NCI-H2029 treated with DMSO at 0.1 percent for 48 hours (cell line): ENCODE data around the gene ESCO1.
"Not testable (repeated sequence)": the region's sequence is repeated elsewhere in the genome, so short reads cannot be mapped to it uniquely, and the experiment has no call there.

Experiments used
- DNase-seq: peaks from one replicate; lab custom pipeline; 2025; lab: John Stamatoyannopoulos, UW

The ESCO1 gene, protein sequence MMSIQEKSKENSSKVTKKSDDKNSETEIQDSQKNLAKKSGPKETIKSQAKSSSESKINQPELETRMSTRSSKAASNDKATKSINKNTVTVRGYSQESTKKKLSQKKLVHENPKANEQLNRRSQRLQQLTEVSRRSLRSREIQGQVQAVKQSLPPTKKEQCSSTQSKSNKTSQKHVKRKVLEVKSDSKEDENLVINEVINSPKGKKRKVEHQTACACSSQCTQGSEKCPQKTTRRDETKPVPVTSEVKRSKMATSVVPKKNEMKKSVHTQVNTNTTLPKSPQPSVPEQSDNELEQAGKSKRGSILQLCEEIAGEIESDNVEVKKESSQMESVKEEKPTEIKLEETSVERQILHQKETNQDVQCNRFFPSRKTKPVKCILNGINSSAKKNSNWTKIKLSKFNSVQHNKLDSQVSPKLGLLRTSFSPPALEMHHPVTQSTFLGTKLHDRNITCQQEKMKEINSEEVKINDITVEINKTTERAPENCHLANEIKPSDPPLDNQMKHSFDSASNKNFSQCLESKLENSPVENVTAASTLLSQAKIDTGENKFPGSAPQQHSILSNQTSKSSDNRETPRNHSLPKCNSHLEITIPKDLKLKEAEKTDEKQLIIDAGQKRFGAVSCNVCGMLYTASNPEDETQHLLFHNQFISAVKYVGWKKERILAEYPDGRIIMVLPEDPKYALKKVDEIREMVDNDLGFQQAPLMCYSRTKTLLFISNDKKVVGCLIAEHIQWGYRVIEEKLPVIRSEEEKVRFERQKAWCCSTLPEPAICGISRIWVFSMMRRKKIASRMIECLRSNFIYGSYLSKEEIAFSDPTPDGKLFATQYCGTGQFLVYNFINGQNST

DNA sequence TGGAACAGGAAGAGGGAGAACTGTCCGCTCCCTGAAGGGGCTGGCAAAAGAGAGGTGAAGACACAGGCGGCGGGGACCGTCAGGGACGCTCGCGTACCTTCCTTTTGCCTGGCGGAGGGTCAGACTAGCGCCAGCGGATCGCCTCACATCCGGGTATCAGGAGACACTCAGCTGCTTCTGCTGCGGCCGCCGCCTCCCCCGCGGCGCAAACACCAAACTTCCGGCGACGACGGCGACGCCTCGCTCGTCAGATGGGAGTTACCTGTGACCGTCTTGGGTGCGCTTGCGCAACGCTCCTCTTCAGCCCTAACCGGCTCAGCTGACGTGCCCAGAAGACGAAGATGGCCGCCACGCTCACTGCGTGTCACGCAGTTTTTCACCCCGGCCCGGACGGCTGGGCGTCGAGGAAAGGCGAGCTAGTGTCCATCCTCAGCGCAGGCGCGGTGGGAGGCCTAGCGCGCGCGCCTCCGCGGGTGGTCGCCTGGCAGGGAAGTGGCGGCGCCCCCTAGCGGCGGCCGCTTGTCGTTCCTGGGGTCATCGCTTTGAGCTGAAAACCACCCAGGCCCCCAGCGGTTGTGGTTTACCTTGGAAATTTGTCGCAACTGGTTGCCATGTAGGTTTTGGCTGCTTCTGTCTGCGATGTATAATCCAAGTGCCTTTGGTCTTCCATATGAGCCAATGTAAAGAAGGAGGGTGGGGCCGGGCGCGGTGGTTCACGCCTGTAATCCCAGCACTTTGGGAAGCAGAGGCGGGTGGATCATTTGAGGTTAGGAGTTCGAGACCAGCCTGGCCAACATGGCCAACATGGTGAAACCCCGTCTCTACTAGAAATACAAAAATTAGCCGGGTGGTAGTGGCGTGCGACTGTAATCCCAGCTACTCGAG lies at the start of gene ESCO1:
Gene ESCO1, minus strand, starts transcription at position 179 of the 885 bp plus-strand sequence. CDS start 25,861 bp downstream, outside the sequence.
- peak; percentile 77 for DNase-seq

DNA sequence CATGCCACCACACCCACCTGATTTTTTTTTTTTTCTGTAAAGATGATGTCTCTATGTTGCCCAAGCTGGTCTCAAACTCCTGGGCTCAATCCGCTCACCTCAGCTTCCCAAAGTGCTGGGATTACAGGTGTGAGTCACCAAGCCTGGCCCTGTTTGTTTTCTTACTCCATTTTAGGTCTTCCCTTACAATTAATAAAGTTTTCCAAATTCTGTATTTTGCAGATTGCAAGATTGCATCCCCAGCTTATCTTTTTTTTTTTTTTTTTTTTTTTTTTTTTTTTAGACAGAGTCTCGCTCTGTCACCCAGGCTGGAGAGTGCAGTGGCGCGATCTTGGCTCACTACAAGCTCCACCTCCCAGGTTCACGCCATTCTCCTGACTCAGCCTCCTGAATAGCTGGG lies 39.9 kb upstream of the ESCO1 start:
- not testable (repeated sequence) for DNase-seq

DNA sequence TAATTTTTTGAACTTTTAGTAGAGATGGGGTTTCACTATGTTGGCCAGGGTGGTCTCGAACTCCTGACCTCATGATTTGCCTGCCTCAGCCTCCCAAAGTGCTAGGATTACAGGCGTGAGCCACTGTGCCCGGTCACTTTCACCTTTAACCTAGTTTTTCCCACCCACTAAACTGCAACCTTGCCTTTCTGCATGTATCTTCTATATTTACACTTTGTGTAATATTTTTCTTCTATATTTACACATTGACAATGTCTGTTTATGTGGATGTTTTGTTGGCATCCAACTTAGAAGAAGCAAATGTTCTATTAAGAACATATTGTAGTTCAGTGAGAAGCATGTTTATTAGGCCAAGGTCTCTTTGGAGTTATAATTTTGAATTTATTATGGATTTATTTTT lies 38.3 kb upstream of the ESCO1 start:
- DNase-seq, result no peak

DNA sequence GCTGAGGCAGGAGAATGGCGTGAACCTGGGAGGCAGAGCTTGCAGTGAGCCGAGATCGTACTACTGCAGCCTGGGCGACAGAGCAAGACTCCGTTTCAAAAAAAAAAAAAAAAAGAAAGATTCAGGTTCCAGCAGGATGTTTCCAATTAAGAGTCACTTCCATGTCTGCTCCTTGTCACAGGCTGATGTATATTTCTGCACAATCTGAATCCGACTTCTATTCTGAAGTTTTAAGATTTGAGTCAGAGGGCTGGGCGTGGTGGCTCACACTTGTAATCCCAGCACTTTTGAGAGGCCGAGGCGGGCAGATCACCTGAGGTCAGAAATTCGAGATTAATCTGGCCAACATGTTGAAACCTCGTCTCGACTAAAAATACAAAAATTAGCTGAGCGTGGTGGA lies 36.3 kb upstream of the ESCO1 start:
- DNase-seq, result no peak

DNA sequence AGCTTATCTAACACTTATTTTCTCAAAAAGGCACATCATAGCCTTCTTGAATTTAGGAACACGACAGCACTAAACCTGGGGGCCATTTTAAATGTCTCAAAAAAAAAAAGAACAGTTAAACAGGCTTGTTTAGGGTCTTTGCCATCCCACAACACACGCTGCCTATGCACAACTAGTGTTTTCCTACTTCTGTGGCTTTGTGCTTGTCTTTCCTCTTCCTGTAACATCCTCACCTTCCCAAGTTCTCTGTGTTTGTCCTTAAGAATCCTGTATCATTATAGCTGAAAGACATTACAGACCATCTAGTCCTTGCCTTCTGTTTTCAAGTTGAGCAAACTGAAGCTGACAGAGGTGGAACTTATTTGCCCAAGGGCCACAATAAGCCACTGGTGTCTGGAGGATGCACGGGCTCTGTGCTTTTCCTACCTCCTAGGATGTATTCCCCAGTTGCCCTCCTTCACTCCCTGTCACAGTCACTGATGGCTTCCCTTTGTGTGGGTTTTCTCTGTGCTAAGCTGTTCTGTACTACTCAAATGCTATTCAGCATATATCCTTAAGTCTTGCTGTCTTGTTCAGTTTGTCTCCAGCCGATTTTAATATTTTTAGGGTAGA lies 34.2 kb upstream of the ESCO1 start:
- no peak for DNase-seq

DNA sequence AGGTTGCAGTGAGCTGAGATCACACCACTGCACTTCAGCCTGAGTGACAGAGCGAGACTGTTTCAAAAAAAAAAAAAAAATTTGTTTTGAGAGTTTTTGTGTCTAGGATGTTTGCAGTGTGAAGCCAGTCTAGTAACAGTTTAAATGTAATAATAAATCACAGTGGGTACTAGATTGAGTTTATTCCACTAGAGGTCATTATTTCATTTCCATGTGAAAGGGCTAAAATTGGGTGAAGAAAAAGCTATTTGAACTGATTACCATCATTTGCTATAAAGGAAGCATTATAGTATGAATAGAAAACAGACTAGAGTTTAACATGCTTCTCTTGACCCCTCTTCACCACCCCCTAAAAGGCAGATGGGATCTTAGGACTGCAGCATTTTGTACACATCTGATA lies 31.9 kb upstream of the ESCO1 start:
- no peak for DNase-seq

DNA sequence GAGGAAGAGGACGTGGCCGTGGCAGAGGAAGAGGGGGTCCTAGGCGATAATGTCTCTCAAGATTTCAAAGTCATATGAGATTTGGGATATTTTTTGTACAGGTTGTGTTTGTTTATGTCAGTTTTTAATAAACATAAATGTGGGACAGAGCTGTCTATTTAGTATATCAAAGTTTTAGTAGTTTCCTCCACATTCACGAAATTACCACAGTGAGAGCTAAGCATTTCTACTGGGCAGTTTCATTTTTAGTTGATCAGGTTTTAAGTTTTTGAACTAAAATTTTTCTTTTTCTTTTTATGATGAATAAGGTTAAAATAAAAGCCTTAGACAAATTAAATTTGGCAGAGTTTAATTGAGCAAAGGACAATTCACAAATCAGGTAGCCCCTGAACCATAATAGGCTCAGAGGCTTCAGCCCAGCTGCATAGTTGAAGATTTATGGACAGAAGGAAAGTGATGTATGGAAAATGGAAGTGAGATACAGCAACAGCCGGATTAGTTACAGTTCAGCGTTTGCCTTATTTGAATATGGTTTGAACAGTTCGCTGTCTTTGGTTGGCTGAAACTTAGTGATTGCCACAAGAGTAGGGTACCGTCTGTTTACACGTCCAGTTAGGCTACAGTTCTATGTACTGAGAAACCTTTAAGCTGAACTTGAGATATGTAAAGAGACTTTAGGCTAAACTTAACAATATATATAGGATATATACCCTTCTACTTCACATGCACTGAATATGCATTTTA lies 28.8 kb upstream of the ESCO1 start:
- DNase-seq, result no peak

DNA sequence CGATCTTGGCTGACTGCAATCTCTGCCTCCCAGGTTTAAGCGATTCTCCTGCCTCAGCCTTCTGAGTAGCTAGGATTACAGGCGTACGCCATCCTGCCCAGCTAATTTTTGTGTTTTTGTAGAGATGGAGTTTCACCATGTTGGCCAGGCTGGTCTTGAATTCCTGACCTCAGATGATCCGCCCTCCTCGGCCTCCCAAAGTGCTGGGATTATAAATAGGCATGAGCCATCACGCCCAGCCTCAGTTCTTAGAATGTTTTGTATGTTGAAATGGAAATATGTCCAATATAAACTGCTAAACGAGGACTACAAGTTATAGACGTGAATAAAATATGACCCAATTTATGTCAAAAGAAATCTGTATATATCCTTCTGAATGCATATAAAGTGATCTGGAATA lies 21.1 kb upstream of the ESCO1 start:
- not testable (repeated sequence) for DNase-seq

DNA sequence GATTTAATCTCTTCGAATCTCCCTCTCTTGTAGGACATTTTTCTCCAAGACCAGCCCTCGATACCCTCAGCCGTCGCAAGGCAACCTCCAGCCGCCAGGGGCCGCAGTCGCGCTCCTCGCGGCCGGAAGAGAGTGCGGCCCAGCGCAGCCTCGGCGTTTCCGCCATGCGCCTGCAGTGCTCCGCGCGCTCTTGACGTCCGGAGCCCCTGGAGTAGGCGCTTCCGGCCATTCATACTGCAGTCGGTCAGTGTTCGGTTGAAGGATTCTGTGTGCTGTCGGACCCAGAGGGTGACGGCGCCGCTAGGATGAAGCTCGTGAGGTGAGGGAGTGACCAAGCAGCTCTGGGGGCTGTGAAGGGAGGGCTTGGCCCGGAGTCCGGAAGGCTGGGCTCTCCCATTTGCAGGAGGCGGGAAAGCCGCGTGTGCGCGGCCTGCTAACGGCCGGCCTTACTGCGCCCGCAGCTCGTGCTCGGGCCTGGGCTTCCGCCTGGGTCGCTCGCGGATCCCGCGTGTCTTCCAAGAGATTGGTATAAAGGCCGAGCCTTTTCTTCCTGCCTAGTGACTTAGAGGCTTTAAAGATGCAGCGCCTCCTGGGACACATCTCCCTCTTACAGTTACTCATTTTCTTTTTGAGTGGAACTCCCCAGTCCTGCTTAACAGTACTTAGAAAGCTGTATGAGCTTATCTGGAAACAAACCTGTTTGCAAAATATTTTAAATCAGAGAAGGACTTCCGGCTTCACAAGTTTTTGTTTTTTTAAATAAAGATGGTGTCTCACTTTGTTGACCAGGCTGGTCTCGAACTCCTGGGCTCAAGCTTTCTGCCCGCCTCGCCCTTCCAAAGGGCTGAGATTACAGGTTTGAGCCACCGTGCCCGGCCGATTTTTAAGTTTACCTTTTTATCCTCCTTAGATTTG lies 11.9 kb upstream of the ESCO1 start, which contains the start of gene SNRPD1:
Gene SNRPD1, plus strand, starts transcription at position 190 of the 915 bp plus-strand sequence. Its CDS starts 116 bp downstream, at position 306.
- DNase-seq, result peak; percentile 29

DNA sequence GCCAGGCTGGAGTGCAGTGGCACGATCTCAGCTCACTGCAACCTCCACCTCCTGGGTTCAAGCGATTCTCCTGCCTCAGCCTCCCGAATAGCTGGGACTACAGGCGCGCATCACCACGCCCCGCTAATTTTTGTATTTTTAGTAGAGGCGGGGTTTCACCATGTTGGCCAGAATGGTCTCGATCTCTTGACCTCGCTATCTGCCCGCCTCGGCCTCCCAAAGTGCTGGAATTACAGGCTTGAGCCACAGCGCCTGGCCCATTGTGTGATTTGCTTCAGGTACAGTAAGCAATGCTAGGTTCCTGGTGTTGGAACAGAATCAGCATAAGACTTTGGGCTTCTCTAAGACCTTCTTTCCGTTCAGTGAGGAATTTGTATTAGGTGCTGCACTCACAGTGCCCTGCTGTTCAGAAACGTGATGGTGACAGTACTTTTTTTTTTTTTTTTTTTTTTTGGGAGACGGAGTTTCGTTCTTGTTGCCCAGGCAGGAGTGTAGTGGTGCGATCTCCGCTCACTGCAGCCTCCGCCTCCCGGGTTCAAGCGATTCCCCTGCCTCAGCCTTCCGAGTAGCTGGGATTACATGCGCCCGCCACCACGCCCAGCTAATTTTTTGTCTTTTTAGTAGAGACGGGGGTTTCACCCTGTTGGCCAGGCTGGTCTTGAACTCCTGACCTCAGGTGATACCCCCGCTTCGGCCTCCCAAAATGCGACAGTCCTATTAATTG lies 11.1 kb upstream of the ESCO1 start:
- DNase-seq, result not testable (repeated sequence)

DNA sequence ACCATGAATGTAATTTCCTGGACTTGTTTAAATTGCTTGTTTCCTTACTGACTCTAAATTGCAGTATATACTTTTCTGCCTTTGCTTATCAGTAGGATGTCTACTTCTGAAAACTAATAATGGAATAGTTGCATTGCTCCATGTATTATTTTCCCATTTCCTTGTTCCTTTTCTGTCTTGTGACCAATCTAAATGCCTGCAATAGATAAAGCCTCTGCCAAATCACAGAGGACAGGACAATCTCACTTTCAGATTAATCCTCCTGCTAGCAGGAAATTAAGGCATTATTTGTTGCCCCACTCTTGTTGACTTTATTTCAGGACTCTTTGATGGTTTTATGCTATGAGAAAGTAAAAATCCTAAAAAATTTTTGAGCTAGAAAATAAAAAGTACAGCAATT lies 4.7 kb upstream of the ESCO1 start:
- DNase-seq, result no peak

DNA sequence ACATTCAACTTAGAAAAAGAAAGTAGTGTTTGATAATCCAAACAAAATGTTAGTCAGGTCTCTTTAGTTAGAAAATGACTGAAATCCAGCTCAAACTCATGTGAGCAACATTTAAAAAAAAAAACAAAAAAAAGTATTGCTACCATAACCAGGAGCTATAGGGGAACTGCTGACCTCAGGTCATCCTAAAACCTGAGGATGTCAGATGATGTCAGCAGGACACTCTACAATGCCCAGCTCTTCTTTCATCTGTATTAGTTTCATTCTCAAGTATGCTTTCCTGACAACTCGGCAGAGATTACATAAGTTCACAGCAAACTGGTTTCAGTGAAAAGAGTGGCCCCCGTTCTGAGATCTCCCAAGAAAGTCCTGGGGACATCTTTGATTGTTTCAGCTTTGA lies 4.2 kb upstream of the ESCO1 start:
- DNase-seq, result no peak

DNA sequence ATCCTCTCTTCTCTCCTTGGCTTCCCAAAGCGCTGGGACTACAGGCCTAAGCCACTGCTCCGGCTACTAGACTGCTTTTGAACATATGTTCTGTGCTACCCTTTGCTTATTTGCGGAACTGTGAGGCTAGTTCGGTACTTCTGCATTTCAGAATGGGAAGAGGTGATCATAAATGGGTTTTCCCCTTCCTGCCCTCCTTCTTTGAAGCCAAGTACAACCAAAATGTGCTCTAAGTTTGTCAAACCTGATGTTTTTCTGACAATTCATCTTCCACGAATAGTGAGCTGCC lies 1.7 kb upstream of the ESCO1 start:
- no peak for DNase-seq

DNA sequence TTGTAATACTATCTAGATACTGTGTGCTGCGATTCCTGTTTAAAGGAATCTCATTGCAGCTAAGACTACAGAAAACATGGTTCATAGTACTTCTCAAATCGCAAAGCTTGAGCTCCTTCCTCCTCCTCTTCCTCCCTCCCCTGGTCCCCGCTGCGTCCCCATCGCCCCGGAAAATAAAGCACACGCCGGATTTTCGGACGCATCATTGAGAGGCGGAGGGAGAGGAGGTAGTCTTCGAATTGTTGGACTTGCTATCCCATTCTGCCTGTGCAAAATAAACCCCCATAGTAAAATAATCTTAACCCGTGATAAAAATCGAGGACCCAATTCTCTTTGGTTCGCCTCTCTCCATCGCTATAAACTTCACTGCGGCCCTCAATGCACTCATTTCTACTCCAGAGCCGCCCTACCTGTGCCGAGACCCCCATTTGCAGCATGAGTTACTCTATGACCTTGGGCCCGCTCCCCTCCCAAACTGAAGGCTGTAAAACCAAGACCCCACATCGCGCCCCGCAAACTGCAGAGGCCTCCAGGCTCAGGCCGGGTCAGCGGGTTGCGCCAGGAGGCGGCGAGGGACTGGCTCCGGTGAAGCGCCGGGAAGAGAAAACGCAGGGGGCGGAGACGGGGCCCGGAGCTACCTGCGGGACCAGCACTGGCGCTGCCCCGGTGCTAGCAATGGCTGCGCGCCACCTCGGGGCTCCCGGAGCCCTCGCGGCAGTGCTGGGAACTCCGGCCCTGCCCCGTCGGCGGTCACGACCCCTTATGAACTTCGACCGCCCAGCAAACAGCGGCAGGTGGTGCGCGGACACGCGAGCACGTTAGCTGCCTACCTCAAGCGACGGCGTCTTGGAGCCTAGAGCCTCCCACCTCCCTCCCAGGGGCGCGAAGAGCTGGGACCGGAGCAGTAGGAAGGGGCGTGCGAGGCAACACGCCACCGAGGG lies 649 bp downstream of the ESCO1 start:
- no peak for DNase-seq

DNA sequence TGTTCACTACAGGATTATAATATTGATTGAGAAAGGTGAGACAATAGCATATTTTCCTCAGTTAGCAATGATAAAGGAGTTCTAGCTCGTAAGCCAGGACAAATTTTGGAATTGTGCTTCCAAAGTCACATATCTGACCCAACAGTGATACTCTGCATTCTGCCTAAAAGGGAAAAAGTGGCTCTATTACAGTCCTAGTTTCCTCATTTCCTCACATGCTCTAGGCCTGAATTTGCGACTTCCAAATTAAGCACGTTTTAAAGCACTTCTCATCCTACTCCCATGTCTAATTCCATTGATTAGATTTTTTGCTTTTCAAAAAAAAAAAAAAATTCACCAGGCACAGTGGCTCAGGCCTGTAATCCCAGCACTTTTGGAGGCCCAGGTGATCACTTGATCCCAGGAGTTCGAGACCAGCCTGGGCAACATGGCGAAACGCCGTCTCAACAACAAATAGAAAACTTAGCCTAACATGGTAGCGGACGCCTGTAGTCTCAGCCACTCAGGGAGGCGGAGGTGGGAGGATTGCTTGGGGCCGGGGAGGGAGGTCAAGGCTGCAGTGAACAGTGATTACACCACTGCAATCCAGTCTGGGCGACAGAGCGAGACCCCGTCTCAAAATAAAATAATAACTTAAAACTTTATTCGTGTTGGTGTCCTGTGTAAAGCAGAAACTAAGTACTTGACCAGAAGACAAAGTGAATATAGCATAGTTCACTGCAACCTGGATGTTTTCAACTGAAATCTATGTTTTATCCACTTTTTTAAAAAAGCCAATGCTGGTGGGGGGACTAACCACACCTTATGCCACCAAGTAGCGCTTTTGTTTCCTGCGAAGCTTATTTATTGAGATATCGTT lies 1.5 kb downstream of the ESCO1 start:
- no peak for DNase-seq

DNA sequence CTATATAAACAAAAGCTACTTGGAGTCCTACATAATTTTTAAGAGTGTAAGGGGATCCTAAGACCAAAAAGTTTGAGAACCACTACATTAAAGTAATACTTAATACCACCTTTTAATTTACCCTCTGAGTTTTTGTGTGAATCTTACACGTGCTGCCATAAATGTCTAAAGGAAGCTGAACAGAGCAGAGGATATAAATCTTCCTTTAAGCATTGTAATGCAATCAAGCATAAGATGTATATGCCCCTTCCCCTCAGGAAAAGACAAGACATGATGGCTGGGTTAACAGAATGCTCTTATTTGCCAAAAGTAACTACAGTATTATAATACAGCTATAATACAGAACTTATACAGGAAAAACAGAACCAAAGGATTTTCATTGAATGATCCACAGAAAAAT lies 2.9 kb downstream of the ESCO1 start:
- DNase-seq, result no peak

DNA sequence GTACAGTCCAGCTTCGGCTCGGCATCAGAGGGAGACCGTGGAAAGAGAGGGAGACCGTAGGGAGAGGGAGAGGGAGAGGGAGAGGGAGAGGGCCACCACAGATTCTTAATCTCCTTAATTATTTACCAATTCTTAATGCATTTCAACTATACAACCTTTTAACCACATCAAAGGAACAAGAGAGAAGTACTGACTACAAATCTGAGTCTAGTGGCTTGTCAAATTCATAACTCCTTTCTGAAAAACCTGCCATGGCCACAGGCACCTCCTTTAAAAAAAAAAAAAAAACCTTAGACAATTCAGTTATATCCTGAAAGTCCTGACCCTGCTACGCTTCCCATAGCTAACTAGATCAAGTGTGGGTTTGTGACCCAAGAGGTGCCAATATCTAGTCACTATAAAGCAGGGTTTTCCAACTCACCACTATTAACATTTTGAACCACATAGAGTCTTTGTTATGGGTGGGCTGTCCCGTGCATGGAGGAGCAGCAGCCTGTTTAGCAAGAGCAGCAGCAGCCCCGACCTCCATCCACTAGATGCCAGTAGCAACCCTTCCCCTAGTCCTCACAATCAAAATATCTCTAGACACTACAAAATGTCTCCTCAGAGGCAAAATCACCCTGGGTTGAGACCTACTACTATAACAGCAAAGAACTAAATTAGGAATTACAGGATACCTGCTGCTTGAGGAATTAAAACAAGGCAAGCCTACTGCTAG lies 6.8 kb downstream of the ESCO1 start:
- no peak for DNase-seq
